Liver (tissue), 3 donors: Measurements from ENCODE around the gene SLC29A3.

Experiments used
- EGR1 ChIP-seq, 2 donors: IDR thresholded peaks; 2 replicates each; pipeline ENCODE4 v1.6.1; 2016 to 2018; ENCODE audit warnings: antibody characterized with exemption in 2 of 2, low read depth in 2 of 2
- FOXA1 ChIP-seq: IDR thresholded peaks from 2 replicates; pipeline ENCODE4 v1.6.1; 2016; ENCODE audit warnings: antibody characterized with exemption
- JUND ChIP-seq, 2 donors: IDR thresholded peaks; 2 replicates each; pipeline ENCODE4 v1.6.1; 2016; ENCODE audit warnings: antibody characterized with exemption in 2 of 2
- RAD21 ChIP-seq, 2 donors: IDR thresholded peaks; 2 replicates each; pipeline ENCODE4 v1.6.1; 2016; ENCODE audit warnings: antibody characterized with exemption in 2 of 2, mild to moderate bottlenecking in 2 of 2
- SP1 ChIP-seq: IDR thresholded peaks from 2 replicates; pipeline ENCODE4 v1.6.1; 2018; ENCODE audit warnings: antibody characterized with exemption, mild to moderate bottlenecking
- TAF1 ChIP-seq: conservative IDR thresholded peaks from 2 replicates; pipeline ENCODE4 v1.6.1; 2016; ENCODE audit warnings: antibody characterized with exemption, mild to moderate bottlenecking
- YY1 ChIP-seq: IDR thresholded peaks from 2 replicates; pipeline ENCODE4 v1.6.1; 2016; ENCODE audit warnings: antibody characterized with exemption, mild to moderate bottlenecking
- TF ChIP-seq, protein P1 (sequence below): fragments of 150-350 bp; IDR thresholded peaks from 2 replicates; pipeline ENCODE4 v1.5.1; 2017; ENCODE audit warnings: improper control_type of control experiment, low read depth, low read length; ENCODE audit not compliant: missing input control
- TF ChIP-seq, protein P2 (sequence below): IDR thresholded peaks from 2 replicates; pipeline ENCODE4 v1.6.1; 2016; ENCODE audit warnings: antibody characterized with exemption, mild to moderate bottlenecking
- TF ChIP-seq, protein P3 (sequence below): IDR thresholded peaks from 2 replicates; pipeline ENCODE4 v1.6.1; 2016; ENCODE audit warnings: antibody characterized with exemption
- TF ChIP-seq, protein P4 (sequence below): IDR thresholded peaks from 2 replicates; pipeline ENCODE4 v1.6.1; 2016; ENCODE audit warnings: antibody characterized with exemption
- donor health status: healthy.
- donor health status: healthy.

DNA sequence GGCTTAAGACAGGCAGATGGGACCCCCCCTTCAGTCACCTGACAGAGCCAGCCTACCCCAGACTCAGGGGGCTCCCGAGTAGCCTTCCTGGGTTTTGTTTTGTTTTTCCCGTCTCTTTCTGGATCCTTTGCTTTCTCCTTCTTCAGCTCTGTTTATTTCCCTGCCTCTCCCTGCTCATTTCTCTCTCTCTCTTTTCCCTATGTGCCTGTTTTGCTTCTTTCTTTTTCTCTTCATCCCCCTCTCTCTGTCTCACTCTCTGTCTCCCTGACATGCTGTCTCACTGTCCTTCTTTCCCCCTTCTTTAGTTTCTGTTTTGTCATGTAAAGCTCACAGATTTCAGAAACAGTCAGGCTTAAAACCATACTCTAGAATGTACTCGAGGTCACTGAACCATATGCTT, 38.2 kb upstream of the SLC29A3 start:
- TF ChIP-seq, protein P1, sequence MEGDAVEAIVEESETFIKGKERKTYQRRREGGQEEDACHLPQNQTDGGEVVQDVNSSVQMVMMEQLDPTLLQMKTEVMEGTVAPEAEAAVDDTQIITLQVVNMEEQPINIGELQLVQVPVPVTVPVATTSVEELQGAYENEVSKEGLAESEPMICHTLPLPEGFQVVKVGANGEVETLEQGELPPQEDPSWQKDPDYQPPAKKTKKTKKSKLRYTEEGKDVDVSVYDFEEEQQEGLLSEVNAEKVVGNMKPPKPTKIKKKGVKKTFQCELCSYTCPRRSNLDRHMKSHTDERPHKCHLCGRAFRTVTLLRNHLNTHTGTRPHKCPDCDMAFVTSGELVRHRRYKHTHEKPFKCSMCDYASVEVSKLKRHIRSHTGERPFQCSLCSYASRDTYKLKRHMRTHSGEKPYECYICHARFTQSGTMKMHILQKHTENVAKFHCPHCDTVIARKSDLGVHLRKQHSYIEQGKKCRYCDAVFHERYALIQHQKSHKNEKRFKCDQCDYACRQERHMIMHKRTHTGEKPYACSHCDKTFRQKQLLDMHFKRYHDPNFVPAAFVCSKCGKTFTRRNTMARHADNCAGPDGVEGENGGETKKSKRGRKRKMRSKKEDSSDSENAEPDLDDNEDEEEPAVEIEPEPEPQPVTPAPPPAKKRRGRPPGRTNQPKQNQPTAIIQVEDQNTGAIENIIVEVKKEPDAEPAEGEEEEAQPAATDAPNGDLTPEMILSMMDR, result no peak
- TF ChIP-seq, protein P2, sequence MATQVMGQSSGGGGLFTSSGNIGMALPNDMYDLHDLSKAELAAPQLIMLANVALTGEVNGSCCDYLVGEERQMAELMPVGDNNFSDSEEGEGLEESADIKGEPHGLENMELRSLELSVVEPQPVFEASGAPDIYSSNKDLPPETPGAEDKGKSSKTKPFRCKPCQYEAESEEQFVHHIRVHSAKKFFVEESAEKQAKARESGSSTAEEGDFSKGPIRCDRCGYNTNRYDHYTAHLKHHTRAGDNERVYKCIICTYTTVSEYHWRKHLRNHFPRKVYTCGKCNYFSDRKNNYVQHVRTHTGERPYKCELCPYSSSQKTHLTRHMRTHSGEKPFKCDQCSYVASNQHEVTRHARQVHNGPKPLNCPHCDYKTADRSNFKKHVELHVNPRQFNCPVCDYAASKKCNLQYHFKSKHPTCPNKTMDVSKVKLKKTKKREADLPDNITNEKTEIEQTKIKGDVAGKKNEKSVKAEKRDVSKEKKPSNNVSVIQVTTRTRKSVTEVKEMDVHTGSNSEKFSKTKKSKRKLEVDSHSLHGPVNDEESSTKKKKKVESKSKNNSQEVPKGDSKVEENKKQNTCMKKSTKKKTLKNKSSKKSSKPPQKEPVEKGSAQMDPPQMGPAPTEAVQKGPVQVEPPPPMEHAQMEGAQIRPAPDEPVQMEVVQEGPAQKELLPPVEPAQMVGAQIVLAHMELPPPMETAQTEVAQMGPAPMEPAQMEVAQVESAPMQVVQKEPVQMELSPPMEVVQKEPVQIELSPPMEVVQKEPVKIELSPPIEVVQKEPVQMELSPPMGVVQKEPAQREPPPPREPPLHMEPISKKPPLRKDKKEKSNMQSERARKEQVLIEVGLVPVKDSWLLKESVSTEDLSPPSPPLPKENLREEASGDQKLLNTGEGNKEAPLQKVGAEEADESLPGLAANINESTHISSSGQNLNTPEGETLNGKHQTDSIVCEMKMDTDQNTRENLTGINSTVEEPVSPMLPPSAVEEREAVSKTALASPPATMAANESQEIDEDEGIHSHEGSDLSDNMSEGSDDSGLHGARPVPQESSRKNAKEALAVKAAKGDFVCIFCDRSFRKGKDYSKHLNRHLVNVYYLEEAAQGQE, result no peak
- TF ChIP-seq RAD21 (IDR thresholded peaks at IDR 0.05) (no peak), JUND (IDR thresholded peaks at IDR 0.05) (no peak), SP1 (no peak), FOXA1 (no peak), TAF1 (no peak), EGR1 (IDR thresholded peaks at IDR 0.05; ENCODE audit: low read depth in 2 of 2) (no peak), YY1 (no peak)
- TF ChIP-seq, protein P3, sequence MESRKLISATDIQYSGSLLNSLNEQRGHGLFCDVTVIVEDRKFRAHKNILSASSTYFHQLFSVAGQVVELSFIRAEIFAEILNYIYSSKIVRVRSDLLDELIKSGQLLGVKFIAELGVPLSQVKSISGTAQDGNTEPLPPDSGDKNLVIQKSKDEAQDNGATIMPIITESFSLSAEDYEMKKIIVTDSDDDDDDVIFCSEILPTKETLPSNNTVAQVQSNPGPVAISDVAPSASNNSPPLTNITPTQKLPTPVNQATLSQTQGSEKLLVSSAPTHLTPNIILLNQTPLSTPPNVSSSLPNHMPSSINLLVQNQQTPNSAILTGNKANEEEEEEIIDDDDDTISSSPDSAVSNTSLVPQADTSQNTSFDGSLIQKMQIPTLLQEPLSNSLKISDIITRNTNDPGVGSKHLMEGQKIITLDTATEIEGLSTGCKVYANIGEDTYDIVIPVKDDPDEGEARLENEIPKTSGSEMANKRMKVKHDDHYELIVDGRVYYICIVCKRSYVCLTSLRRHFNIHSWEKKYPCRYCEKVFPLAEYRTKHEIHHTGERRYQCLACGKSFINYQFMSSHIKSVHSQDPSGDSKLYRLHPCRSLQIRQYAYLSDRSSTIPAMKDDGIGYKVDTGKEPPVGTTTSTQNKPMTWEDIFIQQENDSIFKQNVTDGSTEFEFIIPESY, result no peak
- TF ChIP-seq, protein P4, sequence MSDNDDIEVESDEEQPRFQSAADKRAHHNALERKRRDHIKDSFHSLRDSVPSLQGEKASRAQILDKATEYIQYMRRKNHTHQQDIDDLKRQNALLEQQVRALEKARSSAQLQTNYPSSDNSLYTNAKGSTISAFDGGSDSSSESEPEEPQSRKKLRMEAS, result no peak
